Stimulated activated memory B cell treated with anti-CD40 and anti-IgM and Interleukin-4, amounts not matched to agents 10 μg/mL and 1 μg/mL and 100 μg/mL, for 72 hours (primary cell): ENCODE data around the gene PIK3R6.

Source experiments
- ATAC-seq: fragments of 150-1000 bp; cut with Tn5 transposase; 2 replicates; pipeline ENCODE4 v1.10.0; 2021
- H3K27ac Mint-ChIP-seq: one replicate; pipeline ENCODE4 v1.8.0; 2022; ENCODE audit warnings: mild to moderate bottlenecking, mixed read lengths
- H3K27me3 Mint-ChIP-seq: one replicate; pipeline ENCODE4 v1.8.0; 2022; ENCODE audit warnings: mixed read lengths
- H3K36me3 Mint-ChIP-seq: one replicate; pipeline ENCODE4 v1.8.0; 2022; ENCODE audit warnings: mixed read lengths
- H3K4me1 Mint-ChIP-seq: one replicate; pipeline ENCODE4 v1.8.0; 2022; ENCODE audit warnings: mixed read lengths
- H3K4me3 Mint-ChIP-seq: one replicate; pipeline ENCODE4 v1.8.0; 2022; ENCODE audit warnings: mild to moderate bottlenecking, moderate library complexity, mixed read lengths
- H3K9me3 Mint-ChIP-seq: one replicate; pipeline ENCODE4 v1.8.0; 2022; ENCODE audit warnings: mixed read lengths

The PIK3R6 gene

GRCh38 chr17:8835106-8835505 lies 32.4 kb downstream of the PIK3R6 start:
- peaks cover 38% of the 10 kb centered on the region for H3K36me3 Mint-ChIP-seq
- H3K9me3 Mint-ChIP-seq, result no peaks in the 10 kb centered on the region
- H3K27ac Mint-ChIP-seq, result no peak overlapping the region
- H3K4me3 Mint-ChIP-seq, result no peak overlapping the region
- H3K4me1 Mint-ChIP-seq, result peaks cover 6% of the 10 kb centered on the region
- ATAC-seq, result no peak
- no peaks in the 10 kb centered on the region for H3K27me3 Mint-ChIP-seq

GRCh38 chr17:8832711-8833352 lies 34.6 kb downstream of the PIK3R6 start:
- no peaks in the 10 kb centered on the region for H3K9me3 Mint-ChIP-seq
- ATAC-seq, result no peak
- H3K4me1 Mint-ChIP-seq, result peaks cover 4% of the 10 kb centered on the region
- peaks cover 35% of the 10 kb centered on the region for H3K36me3 Mint-ChIP-seq
- H3K27ac Mint-ChIP-seq, result no peak overlapping the region
- no peaks in the 10 kb centered on the region for H3K27me3 Mint-ChIP-seq
- H3K4me3 Mint-ChIP-seq, result no peak overlapping the region

- Mint-ChIP-seq H3K4me3 (no peak overlapping the region), H3K9me3 (no peaks in the 10 kb centered on the region), H3K27me3 (no peaks in the 10 kb centered on the region), H3K27ac (no peak overlapping the region), H3K36me3 (peaks cover 22% of the 10 kb centered on the region), H3K4me1 (no peaks in the 10 kb centered on the region)
- no peak for ATAC-seq
These were observed 36.1 kb downstream of the PIK3R6 start for GRCh38 chr17:8831234-8831849.

GRCh38 chr17:8830141-8830540 lies 37.3 kb downstream of the PIK3R6 start:
- peaks cover 11% of the 10 kb centered on the region for H3K36me3 Mint-ChIP-seq
- no peaks in the 10 kb centered on the region for H3K27me3 Mint-ChIP-seq
- ATAC-seq, result no peak
- H3K27ac Mint-ChIP-seq, result no peak overlapping the region
- H3K4me1 Mint-ChIP-seq, result no peaks in the 10 kb centered on the region
- H3K4me3 Mint-ChIP-seq, result no peak overlapping the region
- H3K9me3 Mint-ChIP-seq, result no peaks in the 10 kb centered on the region

- no peaks in the 10 kb centered on the region for H3K4me1 Mint-ChIP-seq
- no peak for ATAC-seq
These were observed 38.2 kb downstream of the PIK3R6 start for GRCh38 chr17:8829036-8829941.

GRCh38 chr17:8828517-8828875 lies 39.0 kb downstream of the PIK3R6 start:
- no peak overlapping the region for H3K4me3 Mint-ChIP-seq
- no peaks in the 10 kb centered on the region for H3K27me3 Mint-ChIP-seq
- no peak overlapping the region for H3K27ac Mint-ChIP-seq
- peaks cover 3% of the 10 kb centered on the region for H3K9me3 Mint-ChIP-seq
- H3K36me3 Mint-ChIP-seq, result no peaks in the 10 kb centered on the region
- ATAC-seq, result peak; percentile 31
- H3K4me1 Mint-ChIP-seq, result no peaks in the 10 kb centered on the region

More at GRCh38 chr17:8829036-8829941, 38.2 kb downstream of the PIK3R6 start:
- H3K4me3 Mint-ChIP-seq, result no peak overlapping the region
- H3K36me3 Mint-ChIP-seq, result peaks cover 5% of the 10 kb centered on the region
- no peak overlapping the region for H3K27ac Mint-ChIP-seq
- no peaks in the 10 kb centered on the region for H3K27me3 Mint-ChIP-seq
- H3K9me3 Mint-ChIP-seq, result peaks cover 3% of the 10 kb centered on the region

GRCh38 chr17:8826808-8827435 lies 40.6 kb downstream of the PIK3R6 start:
- Mint-ChIP-seq H3K4me3 (no peak overlapping the region), H3K36me3 (peaks cover 10% of the 10 kb centered on the region), H3K9me3 (peaks cover 3% of the 10 kb centered on the region), H3K27ac (no peak overlapping the region), H3K27me3 (no peaks in the 10 kb centered on the region), H3K4me1 (no peaks in the 10 kb centered on the region)
- no peak for ATAC-seq

GRCh38 chr17:8825802-8826201 lies 41.7 kb downstream of the PIK3R6 start:
- Mint-ChIP-seq H3K27ac (no peak overlapping the region), H3K36me3 (peaks cover 10% of the 10 kb centered on the region), H3K4me1 (no peaks in the 10 kb centered on the region), H3K4me3 (no peak overlapping the region), H3K9me3 (peaks cover 3% of the 10 kb centered on the region), H3K27me3 (no peaks in the 10 kb centered on the region)
- ATAC-seq, result no peak

- Mint-ChIP-seq H3K27ac (no peak overlapping the region), H3K27me3 (no peaks in the 10 kb centered on the region)
These were observed 44.2 kb downstream of the PIK3R6 start for GRCh38 chr17:8823279-8823678.

GRCh38 chr17:8822401-8823035 lies 45.0 kb downstream of the PIK3R6 start:
- Mint-ChIP-seq H3K4me1 (no peaks in the 10 kb centered on the region), H3K27ac (no peak overlapping the region), H3K27me3 (no peaks in the 10 kb centered on the region), H3K9me3 (peaks cover 3% of the 10 kb centered on the region), H3K36me3 (peaks cover 19% of the 10 kb centered on the region), H3K4me3 (no peak overlapping the region)
- ATAC-seq, result no peak

More at GRCh38 chr17:8823279-8823678, 44.2 kb downstream of the PIK3R6 start:
- no peaks in the 10 kb centered on the region for H3K4me1 Mint-ChIP-seq
- H3K4me3 Mint-ChIP-seq, result no peak overlapping the region
- ATAC-seq, result no peak
- H3K9me3 Mint-ChIP-seq, result peaks cover 3% of the 10 kb centered on the region
- peaks cover 11% of the 10 kb centered on the region for H3K36me3 Mint-ChIP-seq

- peaks cover 20% of the 10 kb centered on the region for H3K36me3 Mint-ChIP-seq
- peaks cover 3% of the 10 kb centered on the region for H3K9me3 Mint-ChIP-seq
- H3K27me3 Mint-ChIP-seq, result no peaks in the 10 kb centered on the region
- no peak overlapping the region for H3K27ac Mint-ChIP-seq
- no peaks in the 10 kb centered on the region for H3K4me1 Mint-ChIP-seq
- no peak overlapping the region for H3K4me3 Mint-ChIP-seq
- no peak for ATAC-seq
These were observed 45.9 kb downstream of the PIK3R6 start for GRCh38 chr17:8821446-8822105.

GRCh38 chr17:8820311-8821010 lies 47.0 kb downstream of the PIK3R6 start:
- no peak for ATAC-seq
- Mint-ChIP-seq H3K4me1 (no peaks in the 10 kb centered on the region), H3K9me3 (peaks cover 3% of the 10 kb centered on the region), H3K27ac (no peak overlapping the region), H3K4me3 (no peak overlapping the region), H3K36me3 (peaks cover 23% of the 10 kb centered on the region), H3K27me3 (no peaks in the 10 kb centered on the region)

GRCh38 chr17:8818654-8819330 lies 48.7 kb downstream of the PIK3R6 start:
- Mint-ChIP-seq H3K27me3 (no peaks in the 10 kb centered on the region), H3K4me3 (no peak overlapping the region), H3K36me3 (peaks cover 37% of the 10 kb centered on the region), H3K4me1 (no peaks in the 10 kb centered on the region), H3K27ac (no peak overlapping the region), H3K9me3 (no peaks in the 10 kb centered on the region)
- ATAC-seq, result no peak
